ENCODE results near the gene LRP4. TPM values are rescaled to one million over a fixed set of nuclear protein-coding genes. Genes with fewer than 3 reads are reported as not detected.

LRP4 gene
- total and polyA plus RNA-seq, 2 of the 13 experiments (the other 11 are each of a cell fraction or from before 2014, with no cell fraction given), result 4.7 to 13.3 TPM

DNA sequence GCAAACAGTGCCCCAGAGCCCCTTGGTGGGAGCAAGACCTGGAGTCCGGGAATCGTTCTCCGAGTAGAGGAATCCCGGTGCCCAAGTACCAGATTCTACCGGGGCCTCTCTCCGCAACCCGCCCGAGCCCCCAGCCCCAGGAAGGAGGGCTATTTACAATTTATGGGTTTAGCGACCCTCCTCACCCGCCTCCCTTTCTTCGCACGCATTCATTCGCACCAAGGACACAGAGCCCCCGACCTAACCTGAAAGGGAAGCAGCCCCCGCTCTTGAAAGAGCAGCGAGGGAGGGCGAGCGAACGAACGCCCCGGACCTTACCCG is 628 bp downstream of the LRP4 start (continued):
- peak; percentile 2 for TF ChIP-seq RBM39 (IDR thresholded peaks at IDR 0.05; ENCODE audit: low read depth, low read length, poor library complexity, severe bottlenecking)
- no peak for TF ChIP-seq MED13 (CRISPR knock-in tag; IDR thresholded peaks at IDR 0.05)
- TF ChIP-seq REL (CRISPR knock-in tag; conservative IDR thresholded peaks at IDR 0.05), result no peak
- TF ChIP-seq PHB2 (IDR thresholded peaks at IDR 0.05; ENCODE audit: partially characterized antibody), result no peak
- TF ChIP-seq ZNF766 (CRISPR knock-in tag; IDR thresholded peaks at IDR 0.05; ENCODE audit: borderline replicate concordance), result no peak
- no peak for TF ChIP-seq RFX3 (CRISPR knock-in tag; IDR thresholded peaks at IDR 0.05)
- TF ChIP-seq PTBP1 (IDR thresholded peaks at IDR 0.05; ENCODE audit: low read depth, low read length, poor library complexity, severe bottlenecking), result peak; percentile 19
- no peak for TF ChIP-seq NR0B2 (CRISPR knock-in tag; IDR thresholded peaks at IDR 0.05)

DNA sequence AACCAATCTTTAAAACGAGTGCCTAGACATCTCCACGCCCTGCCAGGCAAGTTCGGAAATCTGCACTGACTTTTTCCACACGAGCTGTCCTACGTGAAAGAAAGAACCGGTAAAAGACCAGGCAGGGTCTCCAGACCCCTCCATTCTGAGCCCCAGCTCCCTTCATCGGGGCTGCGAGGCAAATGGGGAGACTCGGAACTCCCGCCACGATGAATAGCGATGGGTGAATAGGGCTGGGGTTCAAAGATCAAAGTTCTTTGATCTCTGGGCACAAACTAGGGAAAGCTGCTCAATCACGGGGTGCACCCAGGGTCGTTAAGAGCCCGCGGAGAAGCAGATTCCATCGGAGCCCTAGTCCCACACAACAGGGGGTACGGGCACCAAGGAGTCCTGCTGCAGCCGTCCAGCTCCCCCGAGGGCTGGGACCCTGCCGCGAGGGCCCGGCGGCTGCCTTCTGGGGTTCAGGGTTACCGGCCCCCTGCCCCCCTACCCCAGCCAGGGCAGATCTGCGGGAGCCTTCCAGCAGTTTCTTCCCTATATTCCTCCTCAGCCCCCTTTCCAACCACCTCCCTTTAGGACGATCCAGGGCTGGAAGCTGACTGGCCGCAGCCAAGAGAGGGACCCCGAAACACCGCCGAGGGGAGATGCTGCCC is 1.1 kb downstream of the LRP4 start:
- FAIRE-seq (no peak), ATAC-seq (peak; percentile 52), DNase-seq (ENCODE audit: low spot score) (peak; percentile 54)
- intact Hi-C loops (cut with micrococcal nuclease; ENCODE audit: unreplicated experiment), result loop anchor here (2.0 kb wide), 1 partner anchor 28 kb away; no protein-coding TSS in a partner anchor
- in situ Hi-C loops (cut with HindIII; ENCODE audit: extremely low pct_ligation_motif_present, low pct_unique_long_range_greater_than_20kb), result loop anchor here (5.0 kb wide), 1 partner anchor 235 kb away; no protein-coding TSS in a partner anchor
- peak overlapping the region; percentile 74 for H3K9ac ChIP-seq (ENCODE audit: insufficient read depth, low read depth, low read length)
- no peaks in the 10 kb centered on the region for H4K20me1 ChIP-seq (ENCODE audit: insufficient read depth, low read length)
- H3K4me2 ChIP-seq (ENCODE audit: low read depth, low read length), result peak overlapping the region; percentile 90
- peaks cover 35% of the 10 kb centered on the region for H3K4me1 ChIP-seq (ENCODE audit: insufficient read depth, low read length)
- ChIA-PET CTCF (ENCODE audit: low intra/inter-chr PET ratio, low total read pairs) (no interaction called here), POLR2A (interaction anchor here (0.7 to 1.6 kb wide), 12 partner anchors 11 to 422 kb away, joined by 3 to 8 read pairs (median 4); partner anchors contain the start of genes CKAP5 and CSTPP1)
- H3K36me3 ChIP-seq (replicated peaks in 1 of 2; ENCODE audit: control insufficient read depth in 1 of 2, insufficient read depth in 2 of 2, low read length in 2 of 2), result no peaks in the 10 kb centered on the region
- peaks cover 2 to 7% of the 10 kb centered on the region in 2 experiments; a peak in 1 of 5 replicates for H3K27me3 ChIP-seq (ENCODE audit: control insufficient read depth in 1 of 2, insufficient read depth in 2 of 2, low read length in 2 of 2)
- H3K9me3 ChIP-seq (ENCODE audit: low read length), result no peaks in the 10 kb centered on the region
- peak overlapping the region; percentile 68 to 91 (median 75) for H3K4me3 ChIP-seq (replicated peaks in 1 of 3; ENCODE audit: insufficient read depth in 1 of 3, low read depth in 2 of 3, low read length in 3 of 3)
- H2AFZ ChIP-seq (ENCODE audit: low read length), result peak overlapping the region; percentile 59
- BruUV-seq (replicated peaks), result no TSS peak
- H3K27ac ChIP-seq (ENCODE audit: extremely low read length, insufficient read depth, low read length), result peak overlapping the region; percentile 71
- H3K79me2 ChIP-seq (ENCODE audit: insufficient read depth, low read length), result peaks cover 21% of the 10 kb centered on the region
- WGBS (ENCODE audit: low lambda C conversion rate), result 0% methylated on average over 19 of the region's 31 CpGs
- TF ChIP-seq, protein P1, sequence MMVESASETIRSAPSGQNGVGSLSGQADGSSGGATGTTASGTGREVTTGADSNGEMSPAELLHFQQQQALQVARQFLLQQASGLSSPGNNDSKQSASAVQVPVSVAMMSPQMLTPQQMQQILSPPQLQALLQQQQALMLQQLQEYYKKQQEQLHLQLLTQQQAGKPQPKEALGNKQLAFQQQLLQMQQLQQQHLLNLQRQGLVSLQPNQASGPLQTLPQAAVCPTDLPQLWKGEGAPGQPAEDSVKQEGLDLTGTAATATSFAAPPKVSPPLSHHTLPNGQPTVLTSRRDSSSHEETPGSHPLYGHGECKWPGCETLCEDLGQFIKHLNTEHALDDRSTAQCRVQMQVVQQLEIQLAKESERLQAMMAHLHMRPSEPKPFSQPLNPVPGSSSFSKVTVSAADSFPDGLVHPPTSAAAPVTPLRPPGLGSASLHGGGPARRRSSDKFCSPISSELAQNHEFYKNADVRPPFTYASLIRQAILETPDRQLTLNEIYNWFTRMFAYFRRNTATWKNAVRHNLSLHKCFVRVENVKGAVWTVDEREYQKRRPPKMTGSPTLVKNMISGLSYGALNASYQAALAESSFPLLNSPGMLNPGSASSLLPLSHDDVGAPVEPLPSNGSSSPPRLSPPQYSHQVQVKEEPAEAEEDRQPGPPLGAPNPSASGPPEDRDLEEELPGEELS (CRISPR knock-in tag; IDR thresholded peaks at IDR 0.05), result 0 out of 2 replicates have a peak, but pooled peaks have one; percentile 15
- TF ChIP-seq, protein P2, sequence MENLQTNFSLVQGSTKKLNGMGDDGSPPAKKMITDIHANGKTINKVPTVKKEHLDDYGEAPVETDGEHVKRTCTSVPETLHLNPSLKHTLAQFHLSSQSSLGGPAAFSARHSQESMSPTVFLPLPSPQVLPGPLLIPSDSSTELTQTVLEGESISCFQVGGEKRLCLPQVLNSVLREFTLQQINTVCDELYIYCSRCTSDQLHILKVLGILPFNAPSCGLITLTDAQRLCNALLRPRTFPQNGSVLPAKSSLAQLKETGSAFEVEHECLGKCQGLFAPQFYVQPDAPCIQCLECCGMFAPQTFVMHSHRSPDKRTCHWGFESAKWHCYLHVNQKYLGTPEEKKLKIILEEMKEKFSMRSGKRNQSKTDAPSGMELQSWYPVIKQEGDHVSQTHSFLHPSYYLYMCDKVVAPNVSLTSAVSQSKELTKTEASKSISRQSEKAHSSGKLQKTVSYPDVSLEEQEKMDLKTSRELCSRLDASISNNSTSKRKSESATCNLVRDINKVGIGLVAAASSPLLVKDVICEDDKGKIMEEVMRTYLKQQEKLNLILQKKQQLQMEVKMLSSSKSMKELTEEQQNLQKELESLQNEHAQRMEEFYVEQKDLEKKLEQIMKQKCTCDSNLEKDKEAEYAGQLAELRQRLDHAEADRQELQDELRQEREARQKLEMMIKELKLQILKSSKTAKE (CRISPR knock-in tag; IDR thresholded peaks at IDR 0.05; ENCODE audit: borderline replicate concordance), result no peak
- TF ChIP-seq HMGA1 (CRISPR knock-in tag; conservative IDR thresholded peaks at IDR 0.05) (no peak), ZFY (CRISPR knock-in tag; IDR thresholded peaks at IDR 0.05) (peak; percentile 2; the same call in 1 of the 2 replicates), ZNF883 (CRISPR knock-in tag; IDR thresholded peaks at IDR 0.05; ENCODE audit: not compliant biosample characterization) (no peak)

Data from HepG2 (cell line).